AG09319 (cell line): ENCODE results near the gene CDH20.
A peak's percentile ranks its signal among the peaks of the same experiment; 100 is the strongest.

ENCODE experiments used
- DNase-seq: peaks from one replicate; pipeline ENCODE4 v3.0.0-alpha.2; 2010; ENCODE audit warnings: low read depth; ENCODE audit errors: extremely low read depth
- TF ChIP-seq, protein P1 (sequence below): IDR thresholded peaks from 2 replicates; pipeline ENCODE4 v1.5.1; 2011; ENCODE audit warnings: low read depth, mild to moderate bottlenecking, inconsistent platforms, low read length, moderate library complexity

Gene CDH20

DNA sequence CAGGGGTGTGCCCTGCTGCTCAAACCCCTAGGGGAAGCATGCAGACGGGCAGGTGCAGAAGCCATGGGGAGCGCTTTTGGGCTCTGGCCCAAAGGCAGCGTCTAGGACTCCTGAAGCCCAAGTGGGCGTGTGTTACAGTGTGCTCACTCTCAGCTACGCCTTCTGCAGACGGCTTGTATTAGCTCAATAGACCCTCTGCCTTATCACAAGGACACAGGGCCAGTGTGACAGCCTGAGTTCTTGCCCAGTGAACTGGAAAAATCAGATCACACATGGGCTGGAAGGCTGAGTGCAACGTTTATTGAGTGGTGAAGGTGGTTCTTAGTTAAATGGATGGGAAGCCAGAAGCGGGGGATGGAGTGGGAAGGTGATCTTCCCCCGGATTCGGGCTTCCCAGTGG, 210.9 kb downstream of the CDH20 start:
- DNase-seq: no peak
- TF ChIP-seq, protein P1, sequence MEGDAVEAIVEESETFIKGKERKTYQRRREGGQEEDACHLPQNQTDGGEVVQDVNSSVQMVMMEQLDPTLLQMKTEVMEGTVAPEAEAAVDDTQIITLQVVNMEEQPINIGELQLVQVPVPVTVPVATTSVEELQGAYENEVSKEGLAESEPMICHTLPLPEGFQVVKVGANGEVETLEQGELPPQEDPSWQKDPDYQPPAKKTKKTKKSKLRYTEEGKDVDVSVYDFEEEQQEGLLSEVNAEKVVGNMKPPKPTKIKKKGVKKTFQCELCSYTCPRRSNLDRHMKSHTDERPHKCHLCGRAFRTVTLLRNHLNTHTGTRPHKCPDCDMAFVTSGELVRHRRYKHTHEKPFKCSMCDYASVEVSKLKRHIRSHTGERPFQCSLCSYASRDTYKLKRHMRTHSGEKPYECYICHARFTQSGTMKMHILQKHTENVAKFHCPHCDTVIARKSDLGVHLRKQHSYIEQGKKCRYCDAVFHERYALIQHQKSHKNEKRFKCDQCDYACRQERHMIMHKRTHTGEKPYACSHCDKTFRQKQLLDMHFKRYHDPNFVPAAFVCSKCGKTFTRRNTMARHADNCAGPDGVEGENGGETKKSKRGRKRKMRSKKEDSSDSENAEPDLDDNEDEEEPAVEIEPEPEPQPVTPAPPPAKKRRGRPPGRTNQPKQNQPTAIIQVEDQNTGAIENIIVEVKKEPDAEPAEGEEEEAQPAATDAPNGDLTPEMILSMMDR: no peak

DNA sequence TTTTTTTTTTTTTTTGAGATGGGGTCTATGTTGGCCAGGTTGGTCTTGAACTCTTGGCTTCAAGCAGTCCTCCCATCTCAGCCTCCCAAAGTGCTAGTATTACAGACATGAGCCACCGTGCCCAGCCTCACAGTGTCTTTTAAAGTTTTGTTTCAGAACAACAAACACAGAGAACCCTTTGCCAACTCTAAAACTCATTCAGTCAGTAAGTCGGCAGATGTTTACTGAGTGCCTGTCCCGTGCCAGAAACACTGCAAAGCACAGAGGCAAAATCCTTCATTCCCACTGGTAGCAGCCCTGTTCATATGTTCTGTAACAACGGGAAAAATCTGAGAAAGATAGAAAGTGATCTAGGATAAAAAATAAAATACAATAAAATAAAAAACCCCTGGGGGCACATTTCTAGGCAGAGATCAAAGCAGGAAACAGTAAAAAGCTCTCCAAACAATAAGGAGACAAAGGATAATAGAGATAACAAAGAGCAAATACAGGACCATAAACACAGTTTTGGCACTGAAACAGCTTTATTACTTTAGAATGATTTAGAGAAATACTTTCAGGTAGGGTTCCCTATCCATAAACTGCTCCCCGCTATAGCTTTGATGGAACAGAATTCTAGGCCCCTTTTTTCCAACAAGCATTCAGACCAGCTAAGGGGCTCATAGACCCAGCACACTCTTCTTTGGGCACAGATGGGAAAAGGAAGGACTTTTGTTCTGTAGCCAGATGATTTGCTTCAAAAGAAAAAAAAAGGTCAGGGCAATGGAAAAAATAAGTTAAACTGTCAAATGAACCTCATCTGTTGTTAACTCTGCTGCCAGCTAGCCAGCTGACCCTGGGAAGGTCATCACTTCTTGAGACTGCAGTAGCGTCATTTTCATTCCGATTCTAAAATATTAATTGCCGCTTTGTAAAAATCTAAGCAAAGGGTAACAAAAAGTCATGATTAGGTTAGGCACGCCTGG, 212.3 kb downstream of the CDH20 start:
- TF ChIP-seq, protein P1: no peak
- no peak for DNase-seq

DNA sequence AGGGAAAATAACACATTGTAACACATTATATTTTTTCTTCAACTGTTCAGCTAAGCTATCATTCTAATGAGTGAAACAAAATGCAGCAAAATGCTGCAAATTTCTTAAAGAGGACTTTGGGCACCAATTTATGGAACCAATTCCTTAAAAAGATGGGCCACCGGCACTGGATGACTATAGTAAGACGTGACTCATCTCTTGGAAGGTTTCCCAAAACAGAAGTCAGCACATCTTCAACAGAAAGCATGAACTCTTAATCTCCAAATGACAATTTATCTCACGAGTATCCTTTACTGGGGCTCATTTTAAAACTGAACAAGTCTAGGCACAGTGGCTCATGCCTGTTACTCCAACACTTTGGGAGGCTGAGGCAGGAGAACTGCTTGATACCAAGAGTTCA, 213.4 kb downstream of the CDH20 start:
- peak; percentile 18 for DNase-seq

DNA sequence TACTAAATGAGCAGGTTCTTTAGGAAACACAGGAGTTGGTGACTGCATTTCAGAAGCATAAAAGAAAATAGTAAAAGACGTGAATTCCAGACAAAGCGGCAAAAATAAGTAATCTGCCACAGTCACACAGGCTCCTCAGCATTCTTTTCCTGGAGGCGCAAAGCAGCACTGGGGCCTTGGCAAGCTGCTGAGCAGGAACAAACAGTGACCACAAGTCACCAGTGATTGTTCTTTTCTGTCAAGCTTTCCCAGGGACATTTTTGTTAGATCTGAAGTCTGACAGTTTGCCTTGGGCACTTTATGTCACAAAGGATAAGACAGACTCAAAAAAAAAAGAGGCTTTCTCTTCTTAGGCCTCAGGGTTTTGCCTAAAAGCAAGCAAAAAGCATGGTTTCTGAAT, 216.2 kb downstream of the CDH20 start:
- TF ChIP-seq, protein P1: no peak
- DNase-seq: no peak

More for the DNA sequence above, 213.4 kb downstream of the CDH20 start:
- TF ChIP-seq, protein P1: no peak

DNA sequence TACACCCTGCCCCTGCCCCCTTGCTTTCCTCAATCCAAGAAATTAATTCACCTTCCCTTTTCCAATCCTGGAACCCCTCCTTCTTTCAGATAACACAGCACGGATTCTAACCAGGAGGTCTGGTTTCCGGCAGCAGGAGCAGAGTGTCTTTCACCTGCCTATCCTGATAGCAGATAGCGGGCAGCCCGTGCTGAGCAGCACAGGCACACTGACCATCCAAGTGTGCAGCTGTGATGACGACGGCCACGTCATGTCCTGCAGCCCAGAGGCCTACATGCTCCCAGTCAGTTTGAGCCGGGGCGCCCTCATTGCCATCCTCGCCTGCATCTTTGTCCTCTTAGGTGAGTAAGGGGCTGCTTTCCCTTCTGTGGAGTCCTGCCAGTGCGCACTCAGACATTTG, 216.7 kb downstream of the CDH20 start:
- TF ChIP-seq, protein P1: no peak
- DNase-seq: no peak

DNA sequence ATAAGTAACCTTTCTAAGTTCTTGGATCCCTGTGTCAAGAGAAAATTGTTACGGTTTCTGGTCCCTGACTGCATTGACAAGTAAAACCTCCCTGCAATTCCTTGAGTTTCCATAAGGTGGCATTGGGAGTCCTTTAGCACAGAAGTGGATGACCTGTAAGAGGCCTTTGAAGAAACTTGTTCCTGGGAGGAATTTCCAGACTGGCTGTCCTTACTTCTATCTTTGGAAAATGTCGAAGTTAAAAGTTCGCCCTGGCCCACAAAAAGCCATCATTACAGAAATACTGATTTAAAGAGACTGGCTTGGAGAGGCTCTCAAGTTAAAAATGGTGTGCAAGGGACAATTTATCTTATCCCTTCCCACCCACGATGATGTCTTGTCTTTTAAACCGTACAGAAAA, 218.4 kb downstream of the CDH20 start:
- TF ChIP-seq, protein P1: peak; percentile 95
- peak; percentile 77 for DNase-seq

DNA sequence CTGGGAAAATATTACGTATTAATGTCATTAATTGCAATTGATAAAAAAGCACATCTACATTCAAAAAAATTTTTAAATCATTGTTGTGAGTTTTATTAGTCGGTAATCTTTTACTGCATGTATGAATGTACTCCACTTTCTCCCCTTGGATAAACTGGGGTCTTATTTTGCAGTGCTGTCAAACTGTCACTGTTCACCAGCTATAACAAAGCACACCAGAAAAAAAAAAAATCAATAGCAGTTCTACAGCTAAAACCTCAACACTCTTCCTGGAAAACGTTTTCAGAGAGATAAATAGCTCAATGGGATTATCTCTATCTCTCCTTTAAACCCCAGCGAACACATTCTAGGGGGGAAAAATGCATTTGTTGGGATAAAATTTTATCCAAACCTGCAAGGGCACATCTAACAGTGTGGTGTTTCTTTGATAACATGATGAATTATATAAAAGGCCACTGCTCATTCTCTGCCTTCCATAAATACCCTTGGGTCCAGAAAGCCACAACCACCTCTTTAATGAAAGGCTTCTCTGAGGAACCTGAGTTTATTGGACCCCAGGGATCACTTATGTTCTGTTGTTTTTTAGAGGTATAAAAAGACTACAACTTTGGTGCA, 219.9 kb downstream of the CDH20 start:
- TF ChIP-seq, protein P1: no peak
- DNase-seq: no peak
